DND-41 (cell line): ENCODE measurements around the gene APOC4.

Experiments used
- ATAC-seq: fragments of 200-7000 bp; cut with Tn5 transposase; 3 replicates; pipeline ENCODE4 v1.9.1; 2021; ENCODE audit warnings: low read depth; ENCODE audit not compliant: insufficient read depth
- DNase-seq: peaks from one replicate; pipeline ENCODE4 v3.0.0-alpha.2; 2020
- H2AFZ ChIP-seq: 2 replicates; pipeline ENCODE4 v1.6.0; 2012; ENCODE audit warnings: low read depth, low read length
- H3K27ac ChIP-seq: 2 replicates; pipeline ENCODE4 v1.5.1; 2012; ENCODE audit warnings: low read length, inconsistent platforms
- H3K27me3 ChIP-seq: fragments of 200-600 bp; sonication (generic); 2 replicates; pipeline ENCODE4 v1.6.0; 2012; ENCODE audit warnings: low read length, mild to moderate bottlenecking, inconsistent platforms; ENCODE audit not compliant: insufficient read depth, poor library complexity
- H3K36me3 ChIP-seq: 2 replicates; pipeline ENCODE4 v1.5.1; 2012; ENCODE audit warnings: low read length, inconsistent platforms; ENCODE audit not compliant: insufficient read depth
- H3K4me1 ChIP-seq: 2 replicates; pipeline ENCODE4 v1.5.1; 2012; ENCODE audit warnings: mild to moderate bottlenecking, low read length; ENCODE audit not compliant: insufficient read depth
- H3K4me2 ChIP-seq: 2 replicates; pipeline ENCODE4 v1.6.0; 2012; ENCODE audit warnings: mild to moderate bottlenecking, moderate library complexity, low read length, inconsistent platforms; ENCODE audit not compliant: insufficient read depth
- H3K4me3 ChIP-seq, 2 experiments: fragments of 200-600 bp in 1 of 2; shearing (Covaris generic) in 1 of 2; 2 replicates each; pipeline ENCODE4 v1.5.1; 2012 to 2016; ENCODE audit warnings: inconsistent platforms in 2 of 2, low read length in 2 of 2, mild to moderate bottlenecking in 2 of 2, low read depth in 1 of 2, moderate library complexity in 1 of 2
- H3K79me2 ChIP-seq: 2 replicates; pipeline ENCODE4 v1.6.0; 2012; ENCODE audit warnings: low read length, inconsistent platforms; ENCODE audit not compliant: insufficient read depth
- H3K9ac ChIP-seq: 2 replicates; pipeline ENCODE4 v1.6.0; 2012; ENCODE audit warnings: low read depth, mild to moderate bottlenecking, inconsistent platforms, low read length, moderate library complexity
- H3K9me3 ChIP-seq: 2 replicates; pipeline ENCODE4 v1.5.1; 2012; ENCODE audit warnings: low read length, moderate library complexity, mild to moderate bottlenecking, inconsistent platforms; ENCODE audit not compliant: insufficient read depth, severe bottlenecking
- H4K20me1 ChIP-seq: 2 replicates; pipeline ENCODE4 v1.6.0; 2012; ENCODE audit warnings: low read length; ENCODE audit not compliant: insufficient read depth
- CTCF ChIP-seq: IDR thresholded peaks from 2 replicates; pipeline ENCODE4 v1.5.1; 2012; ENCODE audit warnings: borderline replicate concordance, low read length, moderate library complexity, mild to moderate bottlenecking; ENCODE audit not compliant: poor library complexity, severe bottlenecking; ENCODE audit errors: extremely low read depth
- EZH2 ChIP-seq: IDR thresholded peaks from 3 replicates; pipeline ENCODE4 v1.6.1; 2012; ENCODE audit warnings: borderline replicate concordance, low read depth, mild to moderate bottlenecking, moderate library complexity, low read length, inconsistent platforms; ENCODE audit not compliant: severe bottlenecking

The APOC4 gene

GRCh38 chr19:44947041-44947581, 5.1 kb downstream of the APOC4 start:
- Histone ChIP-seq H3K36me3 (no peaks in the 10 kb centered on the region), H3K79me2 (no peaks in the 10 kb centered on the region), H2AFZ (no peak overlapping the region), H3K4me3 (no peak overlapping the region), H4K20me1 (no peaks in the 10 kb centered on the region), H3K4me1 (no peaks in the 10 kb centered on the region), H3K27ac (no peak overlapping the region), H3K9me3 (no peaks in the 10 kb centered on the region), H3K27me3 (no peaks in the 10 kb centered on the region), H3K9ac (no peak overlapping the region), H3K4me2 (no peak overlapping the region)
- DNase-seq (no peak), ATAC-seq (no peak)
- no peak for TF ChIP-seq EZH2
- no peak for TF ChIP-seq CTCF

- no peak overlapping the region for H3K4me3 ChIP-seq
- ATAC-seq (no peak), DNase-seq (no peak)
- H3K4me1 ChIP-seq: no peaks in the 10 kb centered on the region; the same call in 1 of the 2 replicates
- H3K9ac ChIP-seq: no peak overlapping the region
- no peaks in the 10 kb centered on the region for H3K9me3 ChIP-seq
- no peak for TF ChIP-seq CTCF
- TF ChIP-seq EZH2: no peak
- H3K36me3 ChIP-seq: no peaks in the 10 kb centered on the region
- no peaks in the 10 kb centered on the region for H4K20me1 ChIP-seq
- no peak overlapping the region for H3K27ac ChIP-seq
- H3K4me2 ChIP-seq: no peak overlapping the region
- H3K27me3 ChIP-seq: no peaks in the 10 kb centered on the region
- H2AFZ ChIP-seq: no peak overlapping the region
- no peaks in the 10 kb centered on the region for H3K79me2 ChIP-seq
Measured at GRCh38 chr19:44948237-44948636, 6.2 kb downstream of the APOC4 start.

GRCh38 chr19:44948763-44949374, 6.8 kb downstream of the APOC4 start:
- Histone ChIP-seq H3K9ac (no peak overlapping the region), H4K20me1 (no peaks in the 10 kb centered on the region), H3K27ac (no peak overlapping the region), H3K4me3 (no peak overlapping the region), H3K36me3 (no peaks in the 10 kb centered on the region), H3K4me2 (no peak overlapping the region), H3K27me3 (no peaks in the 10 kb centered on the region), H3K4me1 (peaks cover 6% of the 10 kb centered on the region), H3K79me2 (no peaks in the 10 kb centered on the region), H2AFZ (no peak overlapping the region), H3K9me3 (no peaks in the 10 kb centered on the region)
- DNase-seq: no peak
- no peak for ATAC-seq
- no peak for TF ChIP-seq CTCF
- TF ChIP-seq EZH2: no peak

GRCh38 chr19:44949550-44949949, 7.5 kb downstream of the APOC4 start:
- H3K36me3 ChIP-seq: no peaks in the 10 kb centered on the region

More at GRCh38 chr19:44949550-44949949, 7.5 kb downstream of the APOC4 start:
- Histone ChIP-seq H3K4me3 (no peak overlapping the region), H3K27ac (no peak overlapping the region), H3K4me2 (no peak overlapping the region), H4K20me1 (no peaks in the 10 kb centered on the region), H2AFZ (no peak overlapping the region), H3K79me2 (peaks cover 4% of the 10 kb centered on the region), H3K9me3 (no peaks in the 10 kb centered on the region), H3K9ac (no peak overlapping the region), H3K27me3 (no peaks in the 10 kb centered on the region), H3K4me1 (peaks cover 13% of the 10 kb centered on the region)
- no peak for TF ChIP-seq EZH2
- ATAC-seq (no peak), DNase-seq (no peak)
